Mucosa of descending colon (tissue), 3 donors: ENCODE measurements around the gene CRHR1. TPM values are rescaled to one million over a fixed set of nuclear protein-coding genes. Genes with fewer than 3 reads are reported as not detected.

Experiments used
- ATAC-seq: fragments of 200-7000 bp; cut with Tn5 transposase; one replicate; pipeline ENCODE4 v1.9.1; 2020; ENCODE audit warnings: mild to moderate bottlenecking, moderate library complexity
- DNase-seq, 3 donors: peaks; one replicate each; pipeline ENCODE4 v3.0.0-alpha.2; 2020
- H3K36me3 ChIP-seq: fragments of 200-600 bp; one replicate; pipeline ENCODE4 v1.8.0; 2021; ENCODE audit warnings: low read depth, mild to moderate bottlenecking
- H3K4me1 ChIP-seq: fragments of 200-600 bp; one replicate; pipeline ENCODE4 v1.8.0; 2021; ENCODE audit warnings: low read depth, mild to moderate bottlenecking
- H3K4me3 ChIP-seq: fragments of 200-600 bp; one replicate; pipeline ENCODE4 v1.8.0; 2021; ENCODE audit warnings: mild to moderate bottlenecking
- H3K9me3 ChIP-seq: fragments of 200-600 bp; one replicate; pipeline ENCODE4 v1.8.0; 2021; ENCODE audit warnings: mild to moderate bottlenecking
- intact Hi-C, 2 donors: fragments of 100-400 bp; cut with DNase I in 1 of 2; cut with micrococcal nuclease in 1 of 2; formaldehyde crosslinking; loops; one replicate each; pipeline versions ENCODE4 v1.11.0 to v1.11.1; 2022; cut with DNase I, micrococcal nuclease
- total RNA-seq, 3 donors: library from RNA; stranded (reverse); fragmentation: NEBNext Ultra II Directional in 2 of 3; extraction: Animal tissue kit (Norgen Biotek cat#: 25700) in 2 of 3; gene quantifications; one replicate each; pipeline versions ENCODE4 v1.2.1 to v1.2.4, GENCODE V29; 2021 to 2023
- TF ChIP-seq, protein P1 (sequence below): fragments of 200-600 bp; IDR thresholded peaks from one replicate; pipeline ENCODE4 v1.8.0; 2022; ENCODE audit warnings: antibody characterized with exemption, mild to moderate bottlenecking
- donor health status: DM: no; HTN: no; CAD: no; lungs with moderate emphysema.
- donor health status: DM: no; HTN: no; CAD: no.
- donor health status: DM: no; HTN: yes; CAD: no.

The CRHR1 gene
- total RNA-seq, 3 donors from 2014 or later = not detected

DNA sequence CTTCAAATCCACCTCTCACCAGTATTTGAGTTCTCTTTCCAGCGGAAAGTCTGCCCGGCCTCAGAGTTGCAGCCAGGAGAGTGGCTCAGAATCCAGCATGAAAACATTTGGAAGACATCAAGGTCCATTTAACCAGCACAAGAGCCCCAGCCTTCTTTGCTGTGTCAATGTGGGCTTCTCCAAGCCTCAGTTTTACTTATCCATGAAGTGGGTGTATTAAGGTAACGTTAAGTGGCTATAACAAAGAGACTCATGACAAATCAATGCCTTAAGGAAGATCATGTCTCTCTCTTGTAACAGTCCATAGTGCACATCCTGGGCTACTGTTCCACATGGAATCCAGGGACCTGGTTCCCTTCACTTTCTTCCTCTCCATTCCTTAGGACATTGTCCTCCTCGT, 59.6 kb downstream of the CRHR1 start:
- TF ChIP-seq, protein P1, sequence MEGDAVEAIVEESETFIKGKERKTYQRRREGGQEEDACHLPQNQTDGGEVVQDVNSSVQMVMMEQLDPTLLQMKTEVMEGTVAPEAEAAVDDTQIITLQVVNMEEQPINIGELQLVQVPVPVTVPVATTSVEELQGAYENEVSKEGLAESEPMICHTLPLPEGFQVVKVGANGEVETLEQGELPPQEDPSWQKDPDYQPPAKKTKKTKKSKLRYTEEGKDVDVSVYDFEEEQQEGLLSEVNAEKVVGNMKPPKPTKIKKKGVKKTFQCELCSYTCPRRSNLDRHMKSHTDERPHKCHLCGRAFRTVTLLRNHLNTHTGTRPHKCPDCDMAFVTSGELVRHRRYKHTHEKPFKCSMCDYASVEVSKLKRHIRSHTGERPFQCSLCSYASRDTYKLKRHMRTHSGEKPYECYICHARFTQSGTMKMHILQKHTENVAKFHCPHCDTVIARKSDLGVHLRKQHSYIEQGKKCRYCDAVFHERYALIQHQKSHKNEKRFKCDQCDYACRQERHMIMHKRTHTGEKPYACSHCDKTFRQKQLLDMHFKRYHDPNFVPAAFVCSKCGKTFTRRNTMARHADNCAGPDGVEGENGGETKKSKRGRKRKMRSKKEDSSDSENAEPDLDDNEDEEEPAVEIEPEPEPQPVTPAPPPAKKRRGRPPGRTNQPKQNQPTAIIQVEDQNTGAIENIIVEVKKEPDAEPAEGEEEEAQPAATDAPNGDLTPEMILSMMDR = no peak
- Histone ChIP-seq H3K36me3 (no peaks in the 10 kb centered on the region), H3K4me1 (no peaks in the 10 kb centered on the region), H3K9me3 (no peaks in the 10 kb centered on the region), H3K4me3 (no peak overlapping the region)
- DNase-seq (no peak), ATAC-seq (no peak)
- intact Hi-C loops = no loop called here

DNA sequence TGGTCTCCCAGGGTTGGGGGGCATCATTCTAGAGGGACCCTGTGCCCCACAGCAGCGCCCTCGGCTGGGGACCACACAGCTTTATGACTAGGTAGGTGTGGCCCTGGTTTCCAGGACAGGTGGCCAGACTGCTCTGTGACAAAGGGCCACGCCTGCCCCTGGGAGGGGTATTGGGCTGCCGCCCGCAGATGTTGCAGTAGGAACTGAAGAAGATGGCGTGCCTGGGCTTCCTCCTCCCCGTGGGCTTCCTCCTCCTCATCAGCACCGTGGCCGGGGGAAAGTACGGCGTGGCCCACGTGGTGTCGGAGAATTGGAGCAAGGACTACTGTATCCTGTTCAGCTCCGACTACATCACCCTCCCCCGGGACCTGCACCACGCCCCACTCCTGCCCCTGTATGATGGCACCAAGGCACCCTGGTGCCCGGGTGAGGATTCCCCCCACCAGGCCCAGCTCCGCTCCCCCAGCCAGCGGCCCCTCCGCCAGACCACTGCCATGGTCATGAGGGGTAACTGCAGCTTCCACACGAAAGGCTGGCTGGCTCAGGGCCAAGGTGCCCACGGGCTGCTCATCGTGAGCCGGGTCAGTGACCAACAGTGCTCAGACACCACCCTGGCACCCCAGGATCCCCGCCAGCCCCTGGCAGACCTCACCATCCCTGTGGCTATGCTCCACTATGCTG, 60.7 kb downstream of the CRHR1 start, which contains the start of gene SPPL2C:
TSS of gene SPPL2C (plus strand) at position 187 of the 681 bp plus-strand sequence. CDS start at position 213, 26 bp downstream.
- no peaks in the 10 kb centered on the region for H3K9me3 ChIP-seq
- ATAC-seq = peak; percentile 78
- TF ChIP-seq, protein P1 = no peak
- peak in 1 of 3 donors; percentile 27 for DNase-seq
- intact Hi-C loops = no loop called here
- no peaks in the 10 kb centered on the region for H3K4me1 ChIP-seq
- no peak within 1 kb of the TSS for H3K4me3 ChIP-seq
- no peaks in the 10 kb centered on the region for H3K36me3 ChIP-seq

DNA sequence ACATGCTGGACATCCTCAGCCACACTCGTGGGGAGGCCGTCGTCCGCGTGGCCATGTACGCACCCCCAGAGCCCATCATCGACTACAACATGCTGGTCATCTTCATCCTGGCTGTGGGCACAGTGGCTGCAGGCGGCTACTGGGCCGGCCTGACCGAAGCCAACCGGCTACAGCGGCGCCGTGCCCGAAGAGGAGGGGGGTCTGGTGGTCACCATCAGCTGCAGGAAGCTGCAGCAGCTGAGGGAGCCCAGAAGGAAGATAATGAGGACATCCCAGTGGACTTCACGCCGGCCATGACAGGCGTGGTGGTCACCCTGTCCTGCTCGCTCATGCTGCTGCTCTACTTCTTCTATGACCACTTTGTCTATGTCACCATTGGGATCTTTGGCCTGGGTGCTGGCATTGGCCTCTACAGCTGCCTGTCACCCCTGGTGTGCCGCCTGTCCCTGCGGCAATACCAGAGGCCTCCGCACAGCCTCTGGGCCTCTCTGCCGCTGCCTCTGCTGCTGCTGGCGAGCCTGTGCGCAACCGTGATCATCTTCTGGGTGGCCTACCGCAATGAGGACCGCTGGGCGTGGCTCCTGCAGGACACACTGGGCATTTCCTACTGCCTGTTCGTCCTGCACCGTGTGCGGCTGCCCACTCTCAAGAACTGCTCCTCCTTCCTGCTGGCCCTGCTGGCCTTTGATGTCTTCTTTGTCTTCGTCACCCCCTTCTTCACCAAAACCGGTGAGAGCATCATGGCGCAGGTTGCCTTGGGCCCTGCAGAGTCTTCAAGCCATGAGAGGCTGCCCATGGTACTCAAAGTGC, 61.5 kb downstream of the CRHR1 start:
- Histone ChIP-seq H3K36me3 (no peaks in the 10 kb centered on the region), H3K9me3 (no peaks in the 10 kb centered on the region), H3K4me3 (no peak overlapping the region), H3K4me1 (no peaks in the 10 kb centered on the region)
- ATAC-seq = no peak
- TF ChIP-seq, protein P1 = no peak
- intact Hi-C loops = no loop called here
- DNase-seq = no peak

DNA sequence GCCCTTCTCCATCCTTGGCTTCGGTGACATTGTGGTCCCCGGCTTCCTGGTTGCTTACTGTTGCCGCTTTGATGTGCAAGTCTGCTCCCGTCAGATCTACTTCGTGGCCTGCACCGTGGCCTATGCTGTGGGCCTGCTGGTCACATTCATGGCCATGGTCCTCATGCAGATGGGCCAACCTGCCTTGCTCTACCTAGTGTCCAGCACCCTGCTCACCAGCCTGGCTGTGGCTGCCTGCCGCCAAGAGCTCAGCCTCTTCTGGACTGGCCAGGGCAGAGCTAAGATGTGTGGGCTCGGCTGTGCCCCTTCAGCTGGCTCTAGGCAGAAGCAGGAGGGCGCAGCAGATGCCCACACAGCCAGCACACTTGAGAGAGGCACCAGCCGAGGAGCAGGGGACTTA, 62.1 kb downstream of the CRHR1 start:
- Histone ChIP-seq H3K4me1 (no peaks in the 10 kb centered on the region), H3K9me3 (no peaks in the 10 kb centered on the region), H3K4me3 (no peak overlapping the region), H3K36me3 (no peaks in the 10 kb centered on the region)
- no peak for DNase-seq
- ATAC-seq = no peak
- intact Hi-C loops = no loop called here
- TF ChIP-seq, protein P1 = no peak

DNA sequence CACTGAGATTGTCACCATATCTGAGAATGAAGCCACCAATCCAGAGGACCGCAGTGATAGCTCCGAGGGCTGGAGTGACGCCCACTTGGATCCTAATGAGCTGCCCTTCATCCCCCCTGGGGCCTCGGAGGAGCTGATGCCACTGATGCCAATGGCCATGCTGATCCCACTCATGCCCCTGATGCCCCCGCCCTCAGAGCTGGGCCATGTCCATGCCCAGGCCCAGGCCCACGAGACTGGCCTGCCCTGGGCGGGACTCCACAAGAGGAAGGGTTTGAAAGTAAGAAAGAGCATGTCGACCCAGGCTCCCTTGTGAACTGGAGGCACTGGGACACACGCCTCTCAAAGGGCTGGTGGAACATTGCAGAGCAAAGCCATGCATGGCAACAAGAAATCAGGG, 62.5 kb downstream of the CRHR1 start:
- ATAC-seq = no peak
- no peaks in the 10 kb centered on the region for H3K9me3 ChIP-seq
- intact Hi-C loops = no loop called here

More for the DNA sequence above, 62.5 kb downstream of the CRHR1 start:
- Histone ChIP-seq H3K36me3 (no peaks in the 10 kb centered on the region), H3K4me1 (no peaks in the 10 kb centered on the region), H3K4me3 (no peak overlapping the region)
- TF ChIP-seq, protein P1 = no peak
- DNase-seq = no peak
